ENCODE measurements around the gene SUSD6. TPM values are rescaled to one million over a fixed set of nuclear protein-coding genes. Genes with fewer than 3 reads are reported as not detected.
A peak's percentile ranks its signal among the peaks of the same experiment; 100 is the strongest.

Gene SUSD6
- total RNA-seq, 1 experiment from 2014 or later = 44.7 TPM

GRCh38 chr14:69569859-69570258 is 41.5 kb upstream of the SUSD6 start:
- Mint-ChIP-seq H3K27me3 (ENCODE audit: unreplicated experiment) (peaks cover 89% of the 10 kb centered on the region), H3K4me3 (ENCODE audit: low read depth, unreplicated experiment) (no peak overlapping the region), H3K27ac (ENCODE audit: unreplicated experiment) (no peak overlapping the region), H3K36me3 (ENCODE audit: insufficient read depth, unreplicated experiment) (peaks cover 22% of the 10 kb centered on the region), H3K4me1 (ENCODE audit: low read depth, unreplicated experiment) (peaks cover 7% of the 10 kb centered on the region), H3K9me3 (ENCODE audit: low read depth, unreplicated experiment) (no peaks in the 10 kb centered on the region)
- DNase-seq = no peak
- TF ChIP-seq CTCF (IDR thresholded peaks at IDR 0.05; ENCODE audit: unreplicated experiment) = no peak
- BruUV-seq (replicated peaks) = no TSS peak
- CTCF ChIA-PET = no interaction called here
- intact Hi-C loops (cut with micrococcal nuclease; ENCODE audit: unreplicated experiment) = loop anchor here (10.0 kb wide), 1 partner anchor 95 kb away; no protein-coding TSS in a partner anchor

- CTCF ChIA-PET = interaction anchor here (1.5 kb wide), 1 partner anchor 71 kb away, joined by 3 read pairs; no protein-coding TSS in a partner anchor
- no peak overlapping the region for H3K27ac Mint-ChIP-seq (ENCODE audit: unreplicated experiment)
Measured at GRCh38 chr14:69570836-69571330, 40.5 kb upstream of the SUSD6 start.

GRCh38 chr14:69571449-69572029 is 39.9 kb upstream of the SUSD6 start:
- Mint-ChIP-seq H3K4me1 (ENCODE audit: low read depth, unreplicated experiment) (peaks cover 8% of the 10 kb centered on the region), H3K27me3 (ENCODE audit: unreplicated experiment) (peaks cover 89% of the 10 kb centered on the region), H3K27ac (ENCODE audit: unreplicated experiment) (no peak overlapping the region), H3K36me3 (ENCODE audit: insufficient read depth, unreplicated experiment) (peaks cover 22% of the 10 kb centered on the region), H3K4me3 (ENCODE audit: low read depth, unreplicated experiment) (peak overlapping the region; percentile 69), H3K9me3 (ENCODE audit: low read depth, unreplicated experiment) (no peaks in the 10 kb centered on the region)
- no peak for DNase-seq
- no TSS peak for BruUV-seq (replicated peaks)
- TF ChIP-seq CTCF (IDR thresholded peaks at IDR 0.05; ENCODE audit: unreplicated experiment) = no peak
- intact Hi-C loops (cut with micrococcal nuclease; ENCODE audit: unreplicated experiment) = loop anchor here (10.0 kb wide), 1 partner anchor 97 kb away; no protein-coding TSS in a partner anchor
- CTCF ChIA-PET = interaction anchor here (1.0 to 1.6 kb wide), 3 partner anchors 16 to 72 kb away, joined by 3 to 4 read pairs (median 3); no protein-coding TSS in a partner anchor

More at GRCh38 chr14:69570836-69571330, 40.5 kb upstream of the SUSD6 start:
- no peak overlapping the region for H3K4me3 Mint-ChIP-seq (ENCODE audit: low read depth, unreplicated experiment)
- BruUV-seq (replicated peaks) = no TSS peak
- H3K4me1 Mint-ChIP-seq (ENCODE audit: low read depth, unreplicated experiment) = peaks cover 8% of the 10 kb centered on the region
- TF ChIP-seq CTCF (IDR thresholded peaks at IDR 0.05; ENCODE audit: unreplicated experiment) = no peak
- H3K27me3 Mint-ChIP-seq (ENCODE audit: unreplicated experiment) = peaks cover 89% of the 10 kb centered on the region
- H3K9me3 Mint-ChIP-seq (ENCODE audit: low read depth, unreplicated experiment) = no peaks in the 10 kb centered on the region
- no peak for DNase-seq
- H3K36me3 Mint-ChIP-seq (ENCODE audit: insufficient read depth, unreplicated experiment) = peaks cover 22% of the 10 kb centered on the region
- intact Hi-C loops (cut with micrococcal nuclease; ENCODE audit: unreplicated experiment) = loop anchor here (10.0 kb wide), 1 partner anchor 96 kb away; no protein-coding TSS in a partner anchor

GRCh38 chr14:69572030-69572840 is 39.2 kb upstream of the SUSD6 start:
- peaks cover 22% of the 10 kb centered on the region for H3K36me3 Mint-ChIP-seq (ENCODE audit: insufficient read depth, unreplicated experiment)
- H3K27ac Mint-ChIP-seq (ENCODE audit: unreplicated experiment) = no peak overlapping the region
- H3K4me3 Mint-ChIP-seq (ENCODE audit: low read depth, unreplicated experiment) = peak overlapping the region; percentile 69
- intact Hi-C loops (cut with micrococcal nuclease; ENCODE audit: unreplicated experiment) = loop anchor here (10.0 kb wide), 1 partner anchor 97 kb away; no protein-coding TSS in a partner anchor
- no peaks in the 10 kb centered on the region for H3K9me3 Mint-ChIP-seq (ENCODE audit: low read depth, unreplicated experiment)
- DNase-seq = peak; percentile 66
- H3K27me3 Mint-ChIP-seq (ENCODE audit: unreplicated experiment) = peaks cover 86% of the 10 kb centered on the region
- TF ChIP-seq CTCF (IDR thresholded peaks at IDR 0.05; ENCODE audit: unreplicated experiment) = no peak
- H3K4me1 Mint-ChIP-seq (ENCODE audit: low read depth, unreplicated experiment) = peaks cover 8% of the 10 kb centered on the region
- BruUV-seq (replicated peaks) = no TSS peak
- CTCF ChIA-PET = interaction anchor here (0.6 to 1.6 kb wide), 4 partner anchors 16 to 338 kb away, joined by 3 to 4 read pairs (median 3); no protein-coding TSS in a partner anchor
